Measurements from ENCODE around the gene SLC6A3. TPM values are rescaled to one million over a fixed set of nuclear protein-coding genes. Genes with fewer than 3 reads are reported as not detected.
A peak's percentile ranks its signal among the peaks of the same experiment; 100 is the strongest.

The SLC6A3 gene
- total and polyA plus RNA-seq, 2 donors (not counting 1 experiment from before 2014, with no cell fraction given): not detected

- Histone ChIP-seq H3K27ac (ENCODE audit: insufficient read depth, low read length) (peak overlapping the region; percentile 94), H3K27me3 (ENCODE audit: control insufficient read depth, insufficient read depth, low read length) (no peaks in the 10 kb centered on the region)
- no peak for TF ChIP-seq CTCF (conservative IDR thresholded peaks at IDR 0.05 in 1 of 2, IDR thresholded peaks at IDR 0.05 in 1 of 2; ENCODE audit: low read depth in 1 of 2, low read length in 2 of 2)
- no peak for TF ChIP-seq EZH2 (IDR thresholded peaks at IDR 0.05; ENCODE audit: low read length, missing control alignments)
Measured at GRCh38 chr5:1345876-1346626, 99.2 kb downstream of the SLC6A3 start.

GRCh38 chr5:1344975-1345838 lies 100.0 kb downstream of the SLC6A3 start, which contains the start of gene CLPTM1L:
Gene CLPTM1L (minus strand): TSS chr5:1345099. CDS start chr5:1344841, 258 bp downstream.
- DNase-seq (ENCODE audit: low read depth in 2 of 2): peak; percentile 80 to 81
- H3K9me3 ChIP-seq (ENCODE audit: control insufficient read depth, insufficient read depth, low read depth, low read length): no peaks in the 10 kb centered on the region
- no peaks in the 10 kb centered on the region for H3K27me3 ChIP-seq (ENCODE audit: control insufficient read depth, insufficient read depth, low read length)
- H3K36me3 ChIP-seq (ENCODE audit: control insufficient read depth, insufficient read depth, low read length): peaks cover 14% of the 10 kb centered on the region
- peak within 1 kb of the TSS; percentile 79 to 94 (median 87) for H3K4me3 ChIP-seq (replicated peaks in 1 of 4; ENCODE audit: control extremely low read depth in 1 of 4, insufficient read depth in 1 of 4, low read depth in 3 of 4, low read length in 4 of 4)
- no peaks in the 10 kb centered on the region for H4K20me1 ChIP-seq (ENCODE audit: control insufficient read depth, extremely low read depth, insufficient read depth, low read length)
- peaks cover 3% of the 10 kb centered on the region for H3K4me1 ChIP-seq (ENCODE audit: control insufficient read depth, extremely low read depth, insufficient read depth, low read length)
- TF ChIP-seq EZH2 (IDR thresholded peaks at IDR 0.05; ENCODE audit: low read length, missing control alignments): no peak
- no peak for TF ChIP-seq CTCF (conservative IDR thresholded peaks at IDR 0.05 in 1 of 2, IDR thresholded peaks at IDR 0.05 in 1 of 2; ENCODE audit: low read depth in 1 of 2, low read length in 2 of 2)
- H2AFZ ChIP-seq (ENCODE audit: low read length): peak within 1 kb of the TSS; percentile 65
- H3K27ac ChIP-seq (ENCODE audit: insufficient read depth, low read length): peak within 1 kb of the TSS; percentile 94
- H3K4me2 ChIP-seq (ENCODE audit: extremely low read depth, insufficient read depth, low read length): peak within 1 kb of the TSS; percentile 95
- peak within 1 kb of the TSS; percentile 95 for H3K9ac ChIP-seq (ENCODE audit: insufficient read depth, low read length)
- peaks cover 10% of the 10 kb centered on the region for H3K79me2 ChIP-seq (ENCODE audit: control insufficient read depth, insufficient read depth, low read length)

More at GRCh38 chr5:1345876-1346626, 99.2 kb downstream of the SLC6A3 start:
- Histone ChIP-seq H3K4me1 (ENCODE audit: control insufficient read depth, extremely low read depth, insufficient read depth, low read length) (peaks cover 3% of the 10 kb centered on the region), H3K9ac (ENCODE audit: insufficient read depth, low read length) (peak overlapping the region; percentile 95), H3K4me2 (ENCODE audit: extremely low read depth, insufficient read depth, low read length) (peak overlapping the region; percentile 95), H3K36me3 (ENCODE audit: control insufficient read depth, insufficient read depth, low read length) (peaks cover 11% of the 10 kb centered on the region), H2AFZ (ENCODE audit: low read length) (no peak overlapping the region), H3K9me3 (ENCODE audit: control insufficient read depth, insufficient read depth, low read depth, low read length) (no peaks in the 10 kb centered on the region), H4K20me1 (ENCODE audit: control insufficient read depth, extremely low read depth, insufficient read depth, low read length) (no peaks in the 10 kb centered on the region), H3K79me2 (ENCODE audit: control insufficient read depth, insufficient read depth, low read length) (peaks cover 10% of the 10 kb centered on the region), H3K4me3 (replicated peaks in 1 of 4; ENCODE audit: control extremely low read depth in 1 of 4, insufficient read depth in 1 of 4, low read depth in 3 of 4, low read length in 4 of 4) (peak overlapping the region; percentile 79 to 94 (median 87))
- no peak for DNase-seq (ENCODE audit: low read depth in 2 of 2)

Measured in fibroblast of lung (primary cell).